ENCODE results near the gene PADI1.

The PADI1 gene

GRCh38 chr1:17183388-17184160 lies 21.4 kb upstream of the PADI1 start:
- no peak for DNase-seq

GRCh38 chr1:17184161-17184665 lies 20.7 kb upstream of the PADI1 start:
- DNase-seq, result no peak

- DNase-seq, result no peak
These were observed 20.0 kb upstream of the PADI1 start for GRCh38 chr1:17184822-17185484.

GRCh38 chr1:17185485-17185860 lies 19.5 kb upstream of the PADI1 start:
- DNase-seq, result no peak

- DNase-seq, result no peak
These were observed 18.6 kb upstream of the PADI1 start for GRCh38 chr1:17186216-17186909.

GRCh38 chr1:17187051-17187450 lies 17.9 kb upstream of the PADI1 start:
- DNase-seq, result no peak

GRCh38 chr1:17188217-17188616 lies 16.7 kb upstream of the PADI1 start:
- DNase-seq, result no peak

GRCh38 chr1:17188889-17189631 lies 15.9 kb upstream of the PADI1 start:
- no peak for DNase-seq

GRCh38 chr1:17189632-17189990 lies 15.3 kb upstream of the PADI1 start:
- no peak for DNase-seq

- DNase-seq, result no peak
These were observed 14.6 kb upstream of the PADI1 start for GRCh38 chr1:17190010-17190995.

- DNase-seq, result no peak
These were observed 13.0 kb upstream of the PADI1 start for GRCh38 chr1:17191990-17192242.

- peak; percentile 32 for DNase-seq
These were observed 12.3 kb upstream of the PADI1 start for GRCh38 chr1:17192394-17193221.

GRCh38 chr1:17193222-17194132 lies 11.5 kb upstream of the PADI1 start:
- no peak for DNase-seq

- no peak for DNase-seq
These were observed 10.8 kb upstream of the PADI1 start for GRCh38 chr1:17194133-17194475.

GRCh38 chr1:17194615-17195528 lies 10.1 kb upstream of the PADI1 start:
- no peak for DNase-seq

- no peak for DNase-seq
These were observed 9.2 kb upstream of the PADI1 start for GRCh38 chr1:17195731-17196130.

GRCh38 chr1:17196496-17197185 lies 8.3 kb upstream of the PADI1 start:
- DNase-seq, result no peak

- DNase-seq, result no peak
These were observed 7.2 kb upstream of the PADI1 start for GRCh38 chr1:17197696-17198095.
